ENCODE results near the gene ASXL1.

DNA sequence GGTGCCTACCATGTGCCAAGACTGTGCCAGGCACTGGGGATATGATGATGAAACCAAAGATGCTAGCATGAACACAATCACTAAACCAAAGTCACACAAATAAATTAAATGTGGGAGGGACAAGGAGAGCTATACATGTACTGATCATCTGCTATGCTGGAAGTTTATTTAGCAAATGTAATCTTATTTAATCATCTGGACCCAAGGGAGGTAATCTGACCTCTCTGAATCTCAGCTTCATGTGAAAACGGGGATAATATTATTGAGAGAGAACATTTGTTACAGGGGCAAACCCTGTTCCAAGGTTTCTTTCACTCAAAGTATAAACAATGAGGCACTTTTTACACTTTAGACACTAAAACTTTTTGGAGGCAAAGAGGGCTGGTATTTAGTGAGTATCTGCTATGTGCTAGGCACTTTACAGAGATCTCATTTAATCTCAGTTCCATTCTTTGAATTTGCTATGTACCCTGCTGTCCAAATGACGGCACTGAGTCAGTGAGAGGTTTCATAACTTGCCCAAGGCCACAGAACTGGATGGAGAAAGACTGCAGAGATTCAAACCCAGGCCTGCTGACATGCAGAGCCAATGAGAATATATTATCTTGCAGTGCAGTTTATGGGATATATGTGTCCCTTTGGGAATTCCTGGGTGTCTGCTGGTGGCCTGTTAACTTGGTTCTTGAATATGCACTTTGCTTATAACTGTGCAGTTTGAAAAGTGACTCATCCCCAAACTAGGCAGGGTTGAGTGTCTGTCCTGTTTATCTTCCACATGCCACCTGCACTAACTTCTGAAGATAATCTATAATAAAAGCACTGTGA lies 3.3 kb upstream of the ASXL1 start:
- TF ChIP-seq, protein P1, sequence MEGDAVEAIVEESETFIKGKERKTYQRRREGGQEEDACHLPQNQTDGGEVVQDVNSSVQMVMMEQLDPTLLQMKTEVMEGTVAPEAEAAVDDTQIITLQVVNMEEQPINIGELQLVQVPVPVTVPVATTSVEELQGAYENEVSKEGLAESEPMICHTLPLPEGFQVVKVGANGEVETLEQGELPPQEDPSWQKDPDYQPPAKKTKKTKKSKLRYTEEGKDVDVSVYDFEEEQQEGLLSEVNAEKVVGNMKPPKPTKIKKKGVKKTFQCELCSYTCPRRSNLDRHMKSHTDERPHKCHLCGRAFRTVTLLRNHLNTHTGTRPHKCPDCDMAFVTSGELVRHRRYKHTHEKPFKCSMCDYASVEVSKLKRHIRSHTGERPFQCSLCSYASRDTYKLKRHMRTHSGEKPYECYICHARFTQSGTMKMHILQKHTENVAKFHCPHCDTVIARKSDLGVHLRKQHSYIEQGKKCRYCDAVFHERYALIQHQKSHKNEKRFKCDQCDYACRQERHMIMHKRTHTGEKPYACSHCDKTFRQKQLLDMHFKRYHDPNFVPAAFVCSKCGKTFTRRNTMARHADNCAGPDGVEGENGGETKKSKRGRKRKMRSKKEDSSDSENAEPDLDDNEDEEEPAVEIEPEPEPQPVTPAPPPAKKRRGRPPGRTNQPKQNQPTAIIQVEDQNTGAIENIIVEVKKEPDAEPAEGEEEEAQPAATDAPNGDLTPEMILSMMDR (IDR thresholded peaks at IDR 0.05 in 2 of 3, conservative IDR thresholded peaks at IDR 0.05 in 1 of 3; ENCODE audit: borderline replicate concordance in 1 of 3, insufficient read depth in 1 of 3, low read depth in 2 of 3, low read length in 2 of 3) = no peak
- no peak for TF ChIP-seq EZH2 (IDR thresholded peaks at IDR 0.05)
- no peak for TF ChIP-seq CBX3 (IDR thresholded peaks at IDR 0.05; ENCODE audit: low read depth)
- TF ChIP-seq, protein P2, sequence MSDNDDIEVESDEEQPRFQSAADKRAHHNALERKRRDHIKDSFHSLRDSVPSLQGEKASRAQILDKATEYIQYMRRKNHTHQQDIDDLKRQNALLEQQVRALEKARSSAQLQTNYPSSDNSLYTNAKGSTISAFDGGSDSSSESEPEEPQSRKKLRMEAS (IDR thresholded peaks at IDR 0.05) = no peak
- no peak for TF ChIP-seq POLR2A (IDR thresholded peaks at IDR 0.05; ENCODE audit: borderline replicate concordance, extremely low read depth, insufficient read depth, insufficient read length)
- TF ChIP-seq, protein P3, sequence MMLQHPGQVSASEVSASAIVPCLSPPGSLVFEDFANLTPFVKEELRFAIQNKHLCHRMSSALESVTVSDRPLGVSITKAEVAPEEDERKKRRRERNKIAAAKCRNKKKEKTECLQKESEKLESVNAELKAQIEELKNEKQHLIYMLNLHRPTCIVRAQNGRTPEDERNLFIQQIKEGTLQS (IDR thresholded peaks at IDR 0.05) = no peak
- no peak for TF ChIP-seq POLR2AphosphoS5 (IDR thresholded peaks at IDR 0.05; ENCODE audit: low read depth, low read length)
- TF ChIP-seq YY1 (IDR thresholded peaks at IDR 0.05; ENCODE audit: extremely low read depth, insufficient replicate concordance, low read depth, low read length) = no peak
- TF ChIP-seq SRF (IDR thresholded peaks at IDR 0.05; ENCODE audit: low read depth) = no peak
- TF ChIP-seq RAD21 (IDR thresholded peaks at IDR 0.05; ENCODE audit: low read depth) = no peak
- no peak for TF ChIP-seq SIN3A (IDR thresholded peaks at IDR 0.05; ENCODE audit: low read depth)
- TF ChIP-seq, protein P4, sequence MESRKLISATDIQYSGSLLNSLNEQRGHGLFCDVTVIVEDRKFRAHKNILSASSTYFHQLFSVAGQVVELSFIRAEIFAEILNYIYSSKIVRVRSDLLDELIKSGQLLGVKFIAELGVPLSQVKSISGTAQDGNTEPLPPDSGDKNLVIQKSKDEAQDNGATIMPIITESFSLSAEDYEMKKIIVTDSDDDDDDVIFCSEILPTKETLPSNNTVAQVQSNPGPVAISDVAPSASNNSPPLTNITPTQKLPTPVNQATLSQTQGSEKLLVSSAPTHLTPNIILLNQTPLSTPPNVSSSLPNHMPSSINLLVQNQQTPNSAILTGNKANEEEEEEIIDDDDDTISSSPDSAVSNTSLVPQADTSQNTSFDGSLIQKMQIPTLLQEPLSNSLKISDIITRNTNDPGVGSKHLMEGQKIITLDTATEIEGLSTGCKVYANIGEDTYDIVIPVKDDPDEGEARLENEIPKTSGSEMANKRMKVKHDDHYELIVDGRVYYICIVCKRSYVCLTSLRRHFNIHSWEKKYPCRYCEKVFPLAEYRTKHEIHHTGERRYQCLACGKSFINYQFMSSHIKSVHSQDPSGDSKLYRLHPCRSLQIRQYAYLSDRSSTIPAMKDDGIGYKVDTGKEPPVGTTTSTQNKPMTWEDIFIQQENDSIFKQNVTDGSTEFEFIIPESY (IDR thresholded peaks at IDR 0.05; ENCODE audit: extremely low read depth, insufficient replicate concordance, low read length) = no peak
- no peak for TF ChIP-seq SP1 (IDR thresholded peaks at IDR 0.05; ENCODE audit: low read depth)
